CD4-positive, alpha-beta T cell treated with Interleukin-6 at 100 ng/mL for 8 hours (primary cell): ENCODE data around the gene NKD1.

Experiments used
- DNase-seq: peaks from one replicate; pipeline ENCODE4 v3.0.0-alpha.2; 2020; ENCODE audit warnings: mixed read lengths, low spot score

NKD1 gene

DNA sequence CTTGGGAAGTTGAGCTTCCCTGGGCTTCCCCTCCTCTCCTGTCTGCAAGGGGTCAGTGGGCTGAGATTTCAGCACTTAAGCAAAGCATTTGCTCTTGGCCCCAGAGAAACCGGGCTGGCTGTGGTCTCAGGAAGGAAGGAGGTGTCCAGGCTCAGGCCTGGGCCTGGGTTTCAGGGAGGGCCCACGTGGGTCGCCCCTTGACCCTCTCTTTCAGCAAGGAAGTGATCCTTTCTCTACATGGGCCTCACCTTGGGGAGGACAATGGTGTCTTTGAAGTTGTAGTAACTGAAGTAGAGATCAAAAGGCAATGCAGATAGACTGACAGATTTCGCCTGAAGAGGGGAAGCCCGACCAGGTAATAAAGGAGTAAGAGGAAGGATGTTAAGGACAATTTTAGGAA, 147.9 kb downstream of the NKD1 start:
- DNase-seq: no peak

DNA sequence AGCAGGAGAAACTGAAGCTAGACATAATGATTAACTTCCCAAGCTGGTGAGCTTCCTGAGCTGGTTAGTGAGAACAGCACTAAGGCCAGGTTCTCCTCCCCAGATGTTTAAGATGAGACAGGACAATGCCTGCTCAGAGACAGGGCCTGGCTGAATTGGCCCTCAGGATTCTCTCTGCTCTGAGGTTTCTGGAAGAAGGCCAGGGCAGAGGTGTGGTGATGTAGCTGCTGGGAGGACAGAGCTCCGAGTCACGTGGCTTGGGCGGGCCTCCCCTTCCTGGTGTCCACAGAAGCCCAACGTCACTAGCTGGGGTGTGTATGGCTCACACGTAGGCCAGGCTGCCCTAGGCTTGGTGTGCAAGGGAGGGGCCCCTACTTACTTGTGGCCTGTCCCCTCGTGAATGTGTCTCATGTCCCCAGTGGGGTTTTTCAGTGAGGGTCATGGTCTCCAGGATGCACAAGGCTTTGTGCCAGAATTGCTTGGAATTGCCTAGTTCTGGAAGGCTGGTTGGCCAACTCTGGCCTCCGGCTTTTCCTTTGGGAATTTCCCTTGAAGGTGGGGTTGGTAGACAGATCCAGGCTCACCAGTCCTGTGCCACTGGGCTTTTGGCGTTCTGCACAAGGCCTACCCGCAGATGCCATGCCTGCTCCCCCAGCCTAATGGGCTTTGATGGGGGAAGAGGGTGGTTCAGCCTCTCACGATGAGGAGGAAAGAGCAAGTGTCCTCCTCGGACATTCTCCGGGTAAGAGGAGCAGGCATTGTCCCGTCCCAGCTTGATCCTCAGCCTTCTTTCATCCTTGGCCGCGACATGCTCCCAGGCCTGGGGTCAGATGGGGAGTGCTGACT, 148.6 kb downstream of the NKD1 start:
- DNase-seq: peak; percentile 60

DNA sequence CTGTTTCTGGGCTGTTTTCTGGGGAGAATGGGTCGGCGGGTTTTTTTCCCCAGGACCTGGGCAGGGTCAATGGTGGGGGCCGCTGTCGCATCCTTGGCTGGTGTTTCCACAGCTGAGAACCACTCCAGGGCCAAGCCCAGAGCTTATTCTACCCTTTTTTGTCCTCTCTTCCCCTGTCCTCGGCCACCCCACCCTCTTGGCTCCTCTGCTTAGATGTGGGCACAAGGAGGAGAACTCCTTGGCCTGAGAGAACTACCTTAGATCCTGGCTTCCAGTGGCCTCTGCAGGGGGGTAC, 149.2 kb downstream of the NKD1 start:
- DNase-seq: no peak

DNA sequence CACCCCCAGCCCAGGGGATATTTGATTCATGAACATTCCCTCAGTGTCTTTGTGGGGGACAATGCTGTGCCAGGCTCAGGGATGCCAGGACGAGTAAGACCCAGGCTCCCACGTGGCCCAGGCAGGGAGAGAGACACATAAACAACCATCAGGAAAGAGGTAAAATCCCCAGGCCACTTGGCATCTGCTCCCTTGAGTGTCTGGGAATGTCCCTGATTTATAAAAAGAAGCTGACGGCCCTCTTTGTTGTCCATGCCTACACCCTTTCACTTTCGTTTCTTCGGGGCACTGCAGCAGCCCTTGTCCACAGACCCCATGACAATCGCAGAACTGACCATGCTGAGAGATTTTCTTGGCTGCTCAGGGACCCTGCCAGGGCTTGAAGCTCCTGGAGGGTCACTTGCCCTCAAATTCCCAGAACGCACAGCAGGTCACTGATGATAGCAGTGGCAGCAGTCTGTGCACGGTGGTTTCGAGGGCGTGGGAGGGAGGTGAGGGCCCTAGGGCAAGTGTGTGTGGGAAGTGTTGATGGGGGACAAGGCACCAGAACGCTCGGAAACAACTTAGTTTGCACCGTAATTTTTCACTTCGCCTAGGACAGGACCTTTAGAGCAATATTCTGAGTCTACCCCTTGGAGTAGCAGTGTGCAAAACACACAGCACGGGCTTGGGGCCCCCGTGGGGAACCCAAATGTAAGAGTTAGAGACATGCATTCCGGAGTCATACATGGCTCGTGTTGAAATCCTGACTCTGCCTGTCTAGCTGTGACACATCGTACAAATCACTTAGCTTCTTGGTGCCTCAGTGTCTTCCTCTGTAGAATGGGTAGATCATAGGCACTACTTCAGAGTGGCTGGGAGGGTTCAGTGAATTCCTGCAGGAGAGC, 149.9 kb downstream of the NKD1 start:
- peak; percentile 25 for DNase-seq
